ENCODE results near the gene OSBPL8.
"Not testable (repeated sequence)": the region's sequence is repeated elsewhere in the genome, so short reads cannot be mapped to it uniquely, and the experiment has no call there.

The OSBPL8 gene

GRCh38 chr12:76375939-76376338 lies 183.6 kb downstream of the OSBPL8 start:
- no peak overlapping the region for H3K4me3 ChIP-seq (ENCODE audit: low read depth in 1 of 2, low read length in 2 of 2)
- H3K9ac ChIP-seq (ENCODE audit: low read length) = no peak overlapping the region
- H3K9me3 ChIP-seq (ENCODE audit: low read length) = no peaks in the 10 kb centered on the region
- H3K27me3 ChIP-seq (ENCODE audit: control insufficient read depth in 1 of 2, insufficient read depth in 2 of 2, low read length in 2 of 2) = no peaks in the 10 kb centered on the region
- H3K36me3 ChIP-seq (ENCODE audit: insufficient read depth, low read length) = peaks cover 20% of the 10 kb centered on the region
- H3K27ac ChIP-seq (ENCODE audit: low read depth, low read length) = no peak overlapping the region
- H3K4me1 ChIP-seq (ENCODE audit: insufficient read depth, low read length) = no peaks in the 10 kb centered on the region

- peaks cover 20% of the 10 kb centered on the region for H3K36me3 ChIP-seq (ENCODE audit: insufficient read depth, low read length)
- no peaks in the 10 kb centered on the region for H3K9me3 ChIP-seq (ENCODE audit: low read length)
- H3K9ac ChIP-seq (ENCODE audit: low read length) = no peak overlapping the region
- no peak overlapping the region for H3K27ac ChIP-seq (ENCODE audit: low read depth, low read length)
- H3K27me3 ChIP-seq (ENCODE audit: control insufficient read depth in 1 of 2, insufficient read depth in 2 of 2, low read length in 2 of 2) = no peaks in the 10 kb centered on the region
- no peak overlapping the region for H3K4me3 ChIP-seq (ENCODE audit: low read depth in 1 of 2, low read length in 2 of 2)
- no peaks in the 10 kb centered on the region for H3K4me1 ChIP-seq (ENCODE audit: insufficient read depth, low read length)
These were observed 184.1 kb downstream of the OSBPL8 start for GRCh38 chr12:76375470-76375869.

- Histone ChIP-seq H3K9ac (ENCODE audit: low read length) (no peak overlapping the region), H3K27me3 (ENCODE audit: control insufficient read depth in 1 of 2, insufficient read depth in 2 of 2, low read length in 2 of 2) (no peaks in the 10 kb centered on the region), H3K4me3 (ENCODE audit: low read depth in 1 of 2, low read length in 2 of 2) (no peak overlapping the region), H3K36me3 (ENCODE audit: insufficient read depth, low read length) (peaks cover 20% of the 10 kb centered on the region), H3K27ac (ENCODE audit: low read depth, low read length) (no peak overlapping the region), H3K4me1 (ENCODE audit: insufficient read depth, low read length) (no peaks in the 10 kb centered on the region), H3K9me3 (ENCODE audit: low read length) (no peaks in the 10 kb centered on the region)
These were observed 185.1 kb downstream of the OSBPL8 start for GRCh38 chr12:76374386-76375020.

GRCh38 chr12:76368230-76368629 lies 191.3 kb downstream of the OSBPL8 start:
- Histone ChIP-seq H3K9me3 (ENCODE audit: low read length) (no peaks in the 10 kb centered on the region), H3K4me3 (ENCODE audit: low read depth in 1 of 2, low read length in 2 of 2) (no peak overlapping the region), H3K9ac (ENCODE audit: low read length) (no peak overlapping the region), H3K36me3 (ENCODE audit: insufficient read depth, low read length) (peaks cover 9% of the 10 kb centered on the region), H3K27me3 (ENCODE audit: control insufficient read depth in 1 of 2, insufficient read depth in 2 of 2, low read length in 2 of 2) (no peaks in the 10 kb centered on the region), H3K27ac (ENCODE audit: low read depth, low read length) (no peak overlapping the region), H3K4me1 (ENCODE audit: insufficient read depth, low read length) (no peaks in the 10 kb centered on the region)

GRCh38 chr12:76366163-76366562 lies 193.4 kb downstream of the OSBPL8 start:
- no peaks in the 10 kb centered on the region for H3K9me3 ChIP-seq (ENCODE audit: low read length)
- H3K27ac ChIP-seq (ENCODE audit: low read depth, low read length) = no peak overlapping the region
- no peaks in the 10 kb centered on the region for H3K27me3 ChIP-seq (ENCODE audit: control insufficient read depth in 1 of 2, insufficient read depth in 2 of 2, low read length in 2 of 2)
- no peak overlapping the region for H3K9ac ChIP-seq (ENCODE audit: low read length)
- no peaks in the 10 kb centered on the region for H3K4me1 ChIP-seq (ENCODE audit: insufficient read depth, low read length)
- H3K4me3 ChIP-seq (ENCODE audit: low read depth in 1 of 2, low read length in 2 of 2) = no peak overlapping the region
- H3K36me3 ChIP-seq (ENCODE audit: insufficient read depth, low read length) = peaks cover 3% of the 10 kb centered on the region

GRCh38 chr12:76364131-76364530 lies 195.4 kb downstream of the OSBPL8 start:
- not testable (repeated sequence) for H3K9me3 ChIP-seq (ENCODE audit: low read length); H3K9ac ChIP-seq (ENCODE audit: low read length); H3K27me3 ChIP-seq (ENCODE audit: control insufficient read depth in 1 of 2, insufficient read depth in 2 of 2, low read length in 2 of 2); H3K36me3 ChIP-seq (ENCODE audit: insufficient read depth, low read length); H3K4me3 ChIP-seq (ENCODE audit: low read depth in 1 of 2, low read length in 2 of 2); H3K4me1 ChIP-seq (ENCODE audit: insufficient read depth, low read length); H3K27ac ChIP-seq (ENCODE audit: low read depth, low read length)

GRCh38 chr12:76360316-76360715 lies 199.3 kb downstream of the OSBPL8 start:
- no peak overlapping the region for H3K9ac ChIP-seq (ENCODE audit: low read length)
- no peak overlapping the region for H3K4me3 ChIP-seq (ENCODE audit: low read depth in 1 of 2, low read length in 2 of 2)
- H3K4me1 ChIP-seq (ENCODE audit: insufficient read depth, low read length) = no peaks in the 10 kb centered on the region
- no peak overlapping the region for H3K27ac ChIP-seq (ENCODE audit: low read depth, low read length)
- no peaks in the 10 kb centered on the region for H3K9me3 ChIP-seq (ENCODE audit: low read length)
- no peaks in the 10 kb centered on the region for H3K27me3 ChIP-seq (ENCODE audit: control insufficient read depth in 1 of 2, insufficient read depth in 2 of 2, low read length in 2 of 2)
- no peaks in the 10 kb centered on the region for H3K36me3 ChIP-seq (ENCODE audit: insufficient read depth, low read length)

- no peaks in the 10 kb centered on the region for H3K36me3 ChIP-seq (ENCODE audit: insufficient read depth, low read length)
- H3K9ac ChIP-seq (ENCODE audit: low read length) = no peak overlapping the region
These were observed 203.5 kb downstream of the OSBPL8 start for GRCh38 chr12:76356071-76356470.

GRCh38 chr12:76348079-76348901 lies 211.3 kb downstream of the OSBPL8 start, which contains the start of gene BBS10:
Gene BBS10, minus strand, starts transcription at chr12:76348415. Its CDS starts 57 bp downstream, at chr12:76348358.
- H3K9ac ChIP-seq (ENCODE audit: low read length) = peak within 1 kb of the TSS; percentile 49
- peak within 1 kb of the TSS; percentile 84 for H3K27ac ChIP-seq (ENCODE audit: low read depth, low read length)
- peaks cover 13% of the 10 kb centered on the region for H3K4me1 ChIP-seq (ENCODE audit: insufficient read depth, low read length)
- H3K4me3 ChIP-seq (ENCODE audit: low read depth in 1 of 2, low read length in 2 of 2) = peak within 1 kb of the TSS; percentile 33 to 96
- H3K9me3 ChIP-seq (ENCODE audit: low read length) = no peaks in the 10 kb centered on the region
- no peaks in the 10 kb centered on the region for H3K36me3 ChIP-seq (ENCODE audit: insufficient read depth, low read length)
- H3K27me3 ChIP-seq (ENCODE audit: control insufficient read depth in 1 of 2, insufficient read depth in 2 of 2, low read length in 2 of 2) = no peaks in the 10 kb centered on the region

More at GRCh38 chr12:76356071-76356470, 203.5 kb downstream of the OSBPL8 start:
- H3K27me3 ChIP-seq (ENCODE audit: control insufficient read depth in 1 of 2, insufficient read depth in 2 of 2, low read length in 2 of 2) = no peaks in the 10 kb centered on the region
- H3K4me3 ChIP-seq (ENCODE audit: low read depth in 1 of 2, low read length in 2 of 2) = no peak overlapping the region
- no peaks in the 10 kb centered on the region for H3K9me3 ChIP-seq (ENCODE audit: low read length)
- no peaks in the 10 kb centered on the region for H3K4me1 ChIP-seq (ENCODE audit: insufficient read depth, low read length)
- no peak overlapping the region for H3K27ac ChIP-seq (ENCODE audit: low read depth, low read length)

GRCh38 chr12:76346798-76347420 lies 212.7 kb downstream of the OSBPL8 start:
- no peaks in the 10 kb centered on the region for H3K9me3 ChIP-seq (ENCODE audit: low read length)
- peak overlapping the region; percentile 49 for H3K9ac ChIP-seq (ENCODE audit: low read length)
- H3K36me3 ChIP-seq (ENCODE audit: insufficient read depth, low read length) = no peaks in the 10 kb centered on the region
- peaks cover 13% of the 10 kb centered on the region for H3K4me1 ChIP-seq (ENCODE audit: insufficient read depth, low read length)
- H3K27me3 ChIP-seq (ENCODE audit: control insufficient read depth in 1 of 2, insufficient read depth in 2 of 2, low read length in 2 of 2) = no peaks in the 10 kb centered on the region
- H3K4me3 ChIP-seq (ENCODE audit: low read depth in 1 of 2, low read length in 2 of 2) = peak overlapping the region in 1 of 2 donors; percentile 96
- H3K27ac ChIP-seq (ENCODE audit: low read depth, low read length) = peak overlapping the region; percentile 84

- no peak overlapping the region for H3K27ac ChIP-seq (ENCODE audit: low read depth, low read length)
- H3K27me3 ChIP-seq (ENCODE audit: control insufficient read depth in 1 of 2, insufficient read depth in 2 of 2, low read length in 2 of 2) = no peaks in the 10 kb centered on the region
- no peak overlapping the region for H3K9ac ChIP-seq (ENCODE audit: low read length)
- H3K9me3 ChIP-seq (ENCODE audit: low read length) = no peaks in the 10 kb centered on the region
- peaks cover 13% of the 10 kb centered on the region for H3K4me1 ChIP-seq (ENCODE audit: insufficient read depth, low read length)
- no peaks in the 10 kb centered on the region for H3K36me3 ChIP-seq (ENCODE audit: insufficient read depth, low read length)
- H3K4me3 ChIP-seq (ENCODE audit: low read depth in 1 of 2, low read length in 2 of 2) = no peak overlapping the region
These were observed 213.3 kb downstream of the OSBPL8 start for GRCh38 chr12:76346236-76346635.
